ENCODE data around the gene BHLHE23. TPM values are rescaled to one million over a fixed set of nuclear protein-coding genes. Genes with fewer than 3 reads are reported as not detected.

Gene BHLHE23
- total RNA-seq, 4 donors from 2014 or later = not detected

DNA sequence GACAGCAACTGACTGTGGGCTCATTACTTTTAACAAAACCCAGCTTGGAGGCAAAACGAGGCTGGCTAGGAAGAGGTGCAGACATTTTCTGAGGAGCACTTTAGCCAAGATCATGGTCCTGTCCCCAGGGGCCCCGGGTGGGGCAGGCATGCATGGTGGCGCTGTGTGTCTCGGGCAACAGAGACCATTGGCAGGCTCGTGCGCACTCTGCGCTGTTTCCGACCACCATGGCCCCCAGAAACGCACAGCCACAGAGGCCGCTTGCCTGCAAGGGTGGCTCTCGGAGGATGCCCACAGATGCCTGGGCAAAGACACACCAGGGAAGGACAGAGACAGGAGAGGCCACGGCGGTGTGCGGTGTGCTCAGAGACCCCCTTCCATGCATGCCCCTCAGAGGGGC, 6.7 kb downstream of the BHLHE23 start:
- DNase-seq = no peak
- H3K9me3 ChIP-seq = no peaks in the 10 kb centered on the region
- H3K4me3 ChIP-seq = no peak overlapping the region
- no peaks in the 10 kb centered on the region for H3K36me3 ChIP-seq
- peaks cover under 1 to 46% of the 10 kb centered on the region in 2 donors for H3K27me3 ChIP-seq
- intact Hi-C loops (cut with DNase I; ENCODE audit: low total_unique reads) = no loop called here
- no peak overlapping the region for H3K27ac ChIP-seq
- H3K4me1 ChIP-seq = no peaks in the 10 kb centered on the region
- no peak for TF ChIP-seq POLR2A (IDR thresholded peaks at IDR 0.05)

DNA sequence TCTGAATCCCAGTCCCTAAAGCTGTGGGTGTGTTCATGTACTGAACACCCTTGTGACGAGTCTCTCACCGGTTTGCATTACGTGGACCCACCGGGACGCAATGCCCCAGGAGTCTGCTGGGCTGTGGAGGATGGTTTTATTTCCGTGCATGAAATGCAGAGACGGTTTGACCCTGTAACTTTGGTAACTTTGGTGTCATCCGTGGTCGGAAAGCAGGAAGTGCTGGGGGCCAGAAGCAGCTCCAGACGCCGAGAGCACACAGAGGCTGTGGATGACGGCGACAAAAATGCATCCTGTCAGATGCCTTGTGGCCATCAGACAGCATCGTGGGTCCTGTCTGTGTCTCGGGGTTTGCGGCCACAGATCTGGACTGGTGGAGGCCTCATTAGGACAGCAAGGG, 7.2 kb downstream of the BHLHE23 start:
- no peaks in the 10 kb centered on the region for H3K9me3 ChIP-seq
- no peaks in the 10 kb centered on the region for H3K4me1 ChIP-seq
- intact Hi-C loops (cut with DNase I; ENCODE audit: low total_unique reads) = no loop called here
- no peak for DNase-seq
- H3K4me3 ChIP-seq = no peak overlapping the region
- H3K27ac ChIP-seq = no peak overlapping the region
- TF ChIP-seq, protein P1, sequence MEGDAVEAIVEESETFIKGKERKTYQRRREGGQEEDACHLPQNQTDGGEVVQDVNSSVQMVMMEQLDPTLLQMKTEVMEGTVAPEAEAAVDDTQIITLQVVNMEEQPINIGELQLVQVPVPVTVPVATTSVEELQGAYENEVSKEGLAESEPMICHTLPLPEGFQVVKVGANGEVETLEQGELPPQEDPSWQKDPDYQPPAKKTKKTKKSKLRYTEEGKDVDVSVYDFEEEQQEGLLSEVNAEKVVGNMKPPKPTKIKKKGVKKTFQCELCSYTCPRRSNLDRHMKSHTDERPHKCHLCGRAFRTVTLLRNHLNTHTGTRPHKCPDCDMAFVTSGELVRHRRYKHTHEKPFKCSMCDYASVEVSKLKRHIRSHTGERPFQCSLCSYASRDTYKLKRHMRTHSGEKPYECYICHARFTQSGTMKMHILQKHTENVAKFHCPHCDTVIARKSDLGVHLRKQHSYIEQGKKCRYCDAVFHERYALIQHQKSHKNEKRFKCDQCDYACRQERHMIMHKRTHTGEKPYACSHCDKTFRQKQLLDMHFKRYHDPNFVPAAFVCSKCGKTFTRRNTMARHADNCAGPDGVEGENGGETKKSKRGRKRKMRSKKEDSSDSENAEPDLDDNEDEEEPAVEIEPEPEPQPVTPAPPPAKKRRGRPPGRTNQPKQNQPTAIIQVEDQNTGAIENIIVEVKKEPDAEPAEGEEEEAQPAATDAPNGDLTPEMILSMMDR (IDR thresholded peaks at IDR 0.05) = no peak
- no peak for TF ChIP-seq POLR2A (IDR thresholded peaks at IDR 0.05)
- H3K36me3 ChIP-seq = no peaks in the 10 kb centered on the region
- H3K27me3 ChIP-seq = peaks cover 0 to 41% of the 10 kb centered on the region in 2 donors

DNA sequence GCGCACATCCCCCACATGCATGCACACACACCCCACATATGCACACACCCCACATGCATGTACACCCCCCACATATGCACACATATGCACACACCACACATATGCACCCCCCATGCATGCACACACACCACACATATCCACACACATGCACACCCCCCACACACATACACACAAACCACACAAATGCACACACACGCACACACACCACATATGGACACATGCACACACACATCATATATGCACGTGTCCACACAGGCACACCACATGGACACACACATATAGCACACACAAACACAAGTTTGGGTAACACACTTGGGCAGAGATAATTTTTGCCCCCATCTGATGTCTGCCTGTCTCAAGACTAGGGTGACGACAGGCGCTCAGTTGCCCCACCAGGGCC, 8.3 kb downstream of the BHLHE23 start:
- Histone ChIP-seq H3K27ac (no peak overlapping the region), H3K4me3 (no peak overlapping the region), H3K27me3 (peaks cover 0 to 30% of the 10 kb centered on the region in 2 donors), H3K36me3 (no peaks in the 10 kb centered on the region), H3K4me1 (no peaks in the 10 kb centered on the region), H3K9me3 (no peaks in the 10 kb centered on the region)
- no peak for TF ChIP-seq POLR2A (IDR thresholded peaks at IDR 0.05)
- TF ChIP-seq, protein P1 (IDR thresholded peaks at IDR 0.05) = no peak
- DNase-seq = no peak
- intact Hi-C loops (cut with DNase I; ENCODE audit: low total_unique reads) = no loop called here

DNA sequence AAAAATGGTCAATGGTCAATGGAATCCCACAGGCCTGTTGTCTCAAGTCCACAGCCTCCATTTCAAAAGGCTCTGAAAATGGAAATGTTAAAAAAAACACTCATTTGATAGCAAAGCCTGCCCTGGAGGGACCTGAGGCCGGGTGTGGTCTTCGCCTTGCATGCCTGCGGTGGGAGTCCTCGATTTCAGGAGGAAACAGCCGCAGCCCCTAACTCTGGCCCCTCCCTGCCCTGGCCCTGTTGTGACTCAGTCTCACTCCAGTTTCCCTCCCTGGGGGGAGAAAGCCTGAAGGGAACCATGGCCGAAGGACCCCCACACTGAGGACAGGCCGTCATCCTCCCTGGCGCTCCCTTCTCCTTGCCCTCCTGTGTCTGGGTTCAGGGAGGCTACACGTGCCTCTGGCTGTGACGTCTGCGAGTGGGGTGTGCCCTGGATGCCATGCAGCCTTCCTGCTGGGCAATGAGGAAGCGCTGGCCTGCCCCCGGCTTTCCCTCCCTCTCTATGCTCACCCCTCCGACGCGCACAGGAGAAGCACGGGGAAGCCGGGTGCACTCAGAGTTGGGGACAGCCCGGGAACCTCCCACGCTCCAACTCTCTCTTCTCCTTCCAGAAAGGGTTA, 9.2 kb downstream of the BHLHE23 start:
- intact Hi-C loops (cut with DNase I; ENCODE audit: low total_unique reads) = no loop called here
- Histone ChIP-seq H3K27ac (no peak overlapping the region), H3K4me3 (no peak overlapping the region), H3K9me3 (no peaks in the 10 kb centered on the region), H3K36me3 (no peaks in the 10 kb centered on the region), H3K4me1 (no peaks in the 10 kb centered on the region), H3K27me3 (peaks cover 0 to 21% of the 10 kb centered on the region in 2 donors)
- TF ChIP-seq, protein P1 (IDR thresholded peaks at IDR 0.05) = no peak
- no peak for TF ChIP-seq POLR2A (IDR thresholded peaks at IDR 0.05)
- no peak for DNase-seq

DNA sequence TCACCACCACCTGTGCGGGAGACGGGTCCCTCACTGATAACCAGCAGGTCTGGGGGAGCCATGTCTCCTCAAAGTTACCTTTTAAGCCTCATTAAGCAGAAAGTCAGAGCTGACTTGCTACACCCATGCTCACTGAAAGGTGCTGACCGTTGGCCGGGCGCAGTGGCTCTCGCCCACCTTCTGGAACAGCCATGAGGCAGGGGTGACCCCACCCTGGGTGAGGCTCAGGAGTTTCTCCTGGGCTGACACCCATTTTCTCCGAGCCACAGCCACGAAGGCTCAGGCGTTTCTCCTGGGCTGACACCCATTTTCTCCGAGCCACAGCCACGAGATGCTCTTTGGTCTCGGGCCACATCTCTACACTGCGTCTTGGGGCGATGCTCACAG, 10.2 kb downstream of the BHLHE23 start:
- no peaks in the 10 kb centered on the region for H3K9me3 ChIP-seq
- H3K27me3 ChIP-seq = peaks cover 0 to 15% of the 10 kb centered on the region in 2 donors
- H3K27ac ChIP-seq = no peak overlapping the region
- H3K4me3 ChIP-seq = no peak overlapping the region
- H3K4me1 ChIP-seq = no peaks in the 10 kb centered on the region
- no peak for DNase-seq
- intact Hi-C loops (cut with DNase I; ENCODE audit: low total_unique reads) = no loop called here
- no peaks in the 10 kb centered on the region for H3K36me3 ChIP-seq
- no peak for TF ChIP-seq POLR2A (IDR thresholded peaks at IDR 0.05)
- TF ChIP-seq, protein P1 (IDR thresholded peaks at IDR 0.05) = no peak

Data from uterus (tissue), 4 donors.